GM18867 (cell line): ENCODE measurements around the gene COL6A2.

Source experiments
- ATAC-seq: cut with Tn5 transposase; IDR thresholded peaks from one replicate; pipeline ENCODE4 v1.9.1; 2021; ENCODE audit warnings: mild to moderate bottlenecking, moderate library complexity; ENCODE audit not compliant: unreplicated experiment

Gene COL6A2

GRCh38 chr21:46124926-46125845 lies 27.3 kb downstream of the COL6A2 start:
- no peak for ATAC-seq

GRCh38 chr21:46125846-46126301 lies 28.0 kb downstream of the COL6A2 start:
- ATAC-seq: no peak

- ATAC-seq: no peak
Measured at GRCh38 chr21:46126309-46127238, 28.7 kb downstream of the COL6A2 start.

- ATAC-seq: no peak
Measured at GRCh38 chr21:46127239-46128105, 29.6 kb downstream of the COL6A2 start.

GRCh38 chr21:46128106-46128932 lies 30.4 kb downstream of the COL6A2 start:
- ATAC-seq: no peak

GRCh38 chr21:46128933-46129571 lies 31.1 kb downstream of the COL6A2 start:
- no peak for ATAC-seq

GRCh38 chr21:46129846-46130651 lies 32.1 kb downstream of the COL6A2 start:
- no peak for ATAC-seq

GRCh38 chr21:46130831-46131587 lies 33.1 kb downstream of the COL6A2 start:
- no peak for ATAC-seq

- no peak for ATAC-seq
Measured at GRCh38 chr21:46131588-46131837, 33.6 kb downstream of the COL6A2 start.

GRCh38 chr21:46131838-46132651 lies 34.1 kb downstream of the COL6A2 start:
- no peak for ATAC-seq

GRCh38 chr21:46135782-46136395 lies 38.0 kb downstream of the COL6A2 start:
- no peak for ATAC-seq

- no peak for ATAC-seq
Measured at GRCh38 chr21:46136739-46137349, 38.9 kb downstream of the COL6A2 start.

GRCh38 chr21:46137908-46138307 lies 40.0 kb downstream of the COL6A2 start:
- ATAC-seq: no peak

- ATAC-seq: no peak
Measured at GRCh38 chr21:46138383-46138970, 40.6 kb downstream of the COL6A2 start.

GRCh38 chr21:46139686-46140085 lies 41.8 kb downstream of the COL6A2 start:
- no peak for ATAC-seq
